GM12872 (cell line): ENCODE data around the gene HBS1L.

Experiments used
- CTCF ChIP-seq: IDR thresholded peaks from 3 replicates; pipeline ENCODE4 v1.5.1; 2011; ENCODE audit warnings: low read depth, mild to moderate bottlenecking, low read length, moderate library complexity; ENCODE audit not compliant: insufficient read depth

HBS1L gene

DNA sequence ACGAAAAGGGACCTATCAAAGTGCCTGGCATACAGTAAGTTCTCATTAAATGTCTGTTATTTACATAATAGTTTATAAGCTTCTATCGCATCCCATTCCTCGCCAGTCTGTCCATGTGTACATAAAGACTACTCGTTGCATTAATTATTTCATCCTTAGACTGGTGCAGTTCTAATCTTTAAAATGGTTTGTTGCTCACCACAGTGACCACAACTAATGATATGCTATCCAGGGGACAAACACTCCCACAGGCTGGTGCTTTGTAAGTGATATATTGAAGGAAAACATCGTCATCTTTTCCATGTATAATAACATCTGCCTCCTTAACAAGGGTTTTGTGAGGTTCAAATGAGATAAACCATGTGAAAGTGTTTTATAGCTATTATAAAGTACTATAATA, 39.0 kb upstream of the HBS1L start:
- no peak for TF ChIP-seq CTCF

GRCh38 chr6:135092724-135093123, 38.1 kb upstream of the HBS1L start:
- no peak for TF ChIP-seq CTCF

- TF ChIP-seq CTCF = no peak
These were observed 36.2 kb upstream of the HBS1L start for GRCh38 chr6:135090819-135091218.

GRCh38 chr6:135089901-135090300, 35.3 kb upstream of the HBS1L start:
- TF ChIP-seq CTCF = no peak

DNA sequence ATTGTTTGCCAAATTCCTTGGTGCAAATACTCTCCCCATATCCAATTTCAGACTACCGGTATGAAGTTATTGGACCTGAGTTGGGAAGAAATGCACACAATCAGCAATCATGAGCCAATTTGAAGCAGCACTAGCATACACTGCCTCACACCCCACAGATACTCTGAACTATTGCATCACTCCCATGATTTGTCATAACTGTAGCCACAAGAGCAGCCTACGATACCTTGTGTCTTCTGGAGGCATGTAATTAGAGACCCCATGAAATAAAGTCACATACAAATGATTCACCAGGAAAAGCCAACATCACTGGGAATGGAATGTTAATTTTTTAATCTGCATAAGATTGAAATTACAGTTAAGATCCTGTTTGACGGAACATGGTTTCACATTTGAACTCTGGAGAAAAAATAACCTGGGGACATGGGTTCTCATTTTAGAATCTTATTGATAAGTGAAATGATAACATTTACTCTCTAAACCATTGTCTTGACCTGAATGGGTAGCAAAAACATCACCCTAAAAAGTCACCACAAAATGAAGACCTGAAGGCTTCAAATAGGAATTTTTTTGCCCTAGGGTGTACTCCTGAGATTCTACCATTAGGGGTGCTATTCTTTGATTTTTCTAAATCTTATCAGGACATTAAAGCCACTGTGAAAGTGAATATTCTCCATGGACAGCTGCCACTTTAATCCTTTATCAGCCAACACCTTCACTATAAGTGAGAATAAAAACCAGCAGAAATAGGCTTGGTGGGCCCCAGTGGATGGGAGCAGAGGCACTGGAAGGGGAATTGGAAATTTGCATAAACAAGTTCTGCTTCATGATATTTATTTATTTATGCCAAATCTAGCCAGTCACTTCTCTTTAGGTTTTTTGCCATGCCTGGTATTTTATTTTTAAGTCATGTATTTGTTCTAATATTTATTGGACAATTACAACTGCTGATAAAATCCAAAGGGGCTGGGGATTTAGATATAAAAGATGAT, 34.5 kb upstream of the HBS1L start:
- TF ChIP-seq CTCF = peak; percentile 52

- no peak for TF ChIP-seq CTCF
These were observed 33.7 kb upstream of the HBS1L start for GRCh38 chr6:135088281-135088680.

GRCh38 chr6:135087803-135088202, 33.2 kb upstream of the HBS1L start:
- TF ChIP-seq CTCF = no peak
